ENCODE data around the gene BPIFB3. TPM values are rescaled to one million over a fixed set of nuclear protein-coding genes. Genes with fewer than 3 reads are reported as not detected.

BPIFB3 gene
- polyA plus RNA-seq, 1 donor (not counting 4 experiments of a cell fraction or from before 2014, with no cell fraction given) = not detected

- dilution Hi-C loops (cut with MboI; ENCODE audit: extremely low pct_ligation_motif_present, low sequenced_read_pairs) = no loop called here
- FAIRE-seq (no peak), DNase-seq (ENCODE audit: low read depth, low spot score) (no peak)
- Histone ChIP-seq H4K20me1 (ENCODE audit: control insufficient read depth, extremely low read depth, insufficient read depth, low read length) (no peaks in the 10 kb centered on the region), H3K27me3 (ENCODE audit: control insufficient read depth, extremely low read depth, insufficient read depth, low read length) (no peaks in the 10 kb centered on the region), H3K4me3 (ENCODE audit: control insufficient read depth in 2 of 3, extremely low read depth in 1 of 3, insufficient read depth in 2 of 3, low read depth in 1 of 3, low read length in 3 of 3) (no peak overlapping the region), H3K4me2 (ENCODE audit: control insufficient read depth, extremely low read depth, insufficient read depth, low read depth, low read length) (no peak overlapping the region), H3K9ac (ENCODE audit: control insufficient read depth, extremely low read depth, insufficient read depth, low read length) (no peak overlapping the region), H3K79me2 (ENCODE audit: control insufficient read depth, insufficient read depth, low read length) (no peaks in the 10 kb centered on the region), H3K4me1 (ENCODE audit: control insufficient read depth, extremely low read depth, insufficient read depth, low read length) (no peaks in the 10 kb centered on the region), H3K36me3 (ENCODE audit: control insufficient read depth in 2 of 2, extremely low read depth in 1 of 2, insufficient read depth in 2 of 2, low read length in 2 of 2) (no peaks in the 10 kb centered on the region), H3K9me3 (ENCODE audit: control insufficient read depth, low read depth, low read length) (no peaks in the 10 kb centered on the region), H3K9me1 (ENCODE audit: control insufficient read depth, extremely low read depth, insufficient read depth, low read length) (no peaks in the 10 kb centered on the region), H2AFZ (ENCODE audit: control insufficient read depth, low read length) (no peak overlapping the region), H3K27ac (ENCODE audit: control insufficient read depth, insufficient read depth, low read length) (no peak overlapping the region)
- no peak for TF ChIP-seq EZH2 (IDR thresholded peaks at IDR 0.05; ENCODE audit: low read length)
- TF ChIP-seq, protein P1, sequence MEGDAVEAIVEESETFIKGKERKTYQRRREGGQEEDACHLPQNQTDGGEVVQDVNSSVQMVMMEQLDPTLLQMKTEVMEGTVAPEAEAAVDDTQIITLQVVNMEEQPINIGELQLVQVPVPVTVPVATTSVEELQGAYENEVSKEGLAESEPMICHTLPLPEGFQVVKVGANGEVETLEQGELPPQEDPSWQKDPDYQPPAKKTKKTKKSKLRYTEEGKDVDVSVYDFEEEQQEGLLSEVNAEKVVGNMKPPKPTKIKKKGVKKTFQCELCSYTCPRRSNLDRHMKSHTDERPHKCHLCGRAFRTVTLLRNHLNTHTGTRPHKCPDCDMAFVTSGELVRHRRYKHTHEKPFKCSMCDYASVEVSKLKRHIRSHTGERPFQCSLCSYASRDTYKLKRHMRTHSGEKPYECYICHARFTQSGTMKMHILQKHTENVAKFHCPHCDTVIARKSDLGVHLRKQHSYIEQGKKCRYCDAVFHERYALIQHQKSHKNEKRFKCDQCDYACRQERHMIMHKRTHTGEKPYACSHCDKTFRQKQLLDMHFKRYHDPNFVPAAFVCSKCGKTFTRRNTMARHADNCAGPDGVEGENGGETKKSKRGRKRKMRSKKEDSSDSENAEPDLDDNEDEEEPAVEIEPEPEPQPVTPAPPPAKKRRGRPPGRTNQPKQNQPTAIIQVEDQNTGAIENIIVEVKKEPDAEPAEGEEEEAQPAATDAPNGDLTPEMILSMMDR (optimal IDR thresholded peaks at IDR 0.05 in 1 of 3, IDR thresholded peaks at IDR 0.05 in 1 of 3, conservative IDR thresholded peaks at IDR 0.05 in 1 of 3; ENCODE audit: extremely low read depth in 1 of 3, insufficient read depth in 2 of 3, low read length in 3 of 3) = no peak
Measured at GRCh38 chr20:33054791-33055190, 1.1 kb downstream of the BPIFB3 start.

GRCh38 chr20:33059136-33059535, 5.4 kb downstream of the BPIFB3 start:
- no peaks in the 10 kb centered on the region for H3K79me2 ChIP-seq (ENCODE audit: control insufficient read depth, insufficient read depth, low read length)
- dilution Hi-C loops (cut with MboI; ENCODE audit: extremely low pct_ligation_motif_present, low sequenced_read_pairs) = no loop called here
- no peaks in the 10 kb centered on the region for H3K27me3 ChIP-seq (ENCODE audit: control insufficient read depth, extremely low read depth, insufficient read depth, low read length)
- no peak for DNase-seq (ENCODE audit: low read depth, low spot score)
- no peak overlapping the region for H3K4me3 ChIP-seq (ENCODE audit: control insufficient read depth in 2 of 3, extremely low read depth in 1 of 3, insufficient read depth in 2 of 3, low read depth in 1 of 3, low read length in 3 of 3)
- no peaks in the 10 kb centered on the region for H4K20me1 ChIP-seq (ENCODE audit: control insufficient read depth, extremely low read depth, insufficient read depth, low read length)
- no peak overlapping the region for H2AFZ ChIP-seq (ENCODE audit: control insufficient read depth, low read length)
- no peak overlapping the region for H3K9ac ChIP-seq (ENCODE audit: control insufficient read depth, extremely low read depth, insufficient read depth, low read length)
- FAIRE-seq = no peak
- H3K4me1 ChIP-seq (ENCODE audit: control insufficient read depth, extremely low read depth, insufficient read depth, low read length) = no peaks in the 10 kb centered on the region
- H3K4me2 ChIP-seq (ENCODE audit: control insufficient read depth, extremely low read depth, insufficient read depth, low read depth, low read length) = no peak overlapping the region
- H3K9me3 ChIP-seq (ENCODE audit: control insufficient read depth, low read depth, low read length) = no peaks in the 10 kb centered on the region
- no peaks in the 10 kb centered on the region for H3K36me3 ChIP-seq (ENCODE audit: control insufficient read depth in 2 of 2, extremely low read depth in 1 of 2, insufficient read depth in 2 of 2, low read length in 2 of 2)
- no peak for TF ChIP-seq EZH2 (IDR thresholded peaks at IDR 0.05; ENCODE audit: low read length)
- TF ChIP-seq, protein P1 (optimal IDR thresholded peaks at IDR 0.05 in 1 of 3, IDR thresholded peaks at IDR 0.05 in 1 of 3, conservative IDR thresholded peaks at IDR 0.05 in 1 of 3; ENCODE audit: extremely low read depth in 1 of 3, insufficient read depth in 2 of 3, low read length in 3 of 3) = no peak
- no peak overlapping the region for H3K27ac ChIP-seq (ENCODE audit: control insufficient read depth, insufficient read depth, low read length)
- H3K9me1 ChIP-seq (ENCODE audit: control insufficient read depth, extremely low read depth, insufficient read depth, low read length) = no peaks in the 10 kb centered on the region
